Heart left ventricle (tissue), 13 donors: Measurements from ENCODE around the gene RPS19.

Experiments
- CTCF ChIP-seq, 12 donors: fragments of 200-600 bp; sonication (generic) in 4 of 12; IDR thresholded peaks; one replicate each; pipeline versions ENCODE4 v1.5.0 to v1.8.0; 2018 to 2022; ENCODE audit warnings: antibody characterized with exemption in 12 of 12, mild to moderate bottlenecking in 5 of 12
- POLR2A ChIP-seq, 2 donors: fragments of 450-650 bp; IDR thresholded peaks; one replicate each; pipeline ENCODE4 v1.6.1; 2017; ENCODE audit warnings: antibody characterized with exemption in 2 of 2, mild to moderate bottlenecking in 2 of 2, moderate library complexity in 2 of 2
- donor health status: ischemic (EF 13 %, LVEDD 7.1; RV severe dilation, severe dysfunction).
- donor health status: DM: no; HTN: yes; CAD: no.
- donor health status: DM: no; HTN: no; CAD: no.
- donor health status: ischemic (EF 25% LVEDD 6.9; RV normal size, moderate dysfunction).
- donor health status: ischemic (EF 25% LVEDD 5.7; RV mildly dilated, moderate dysfunction).
- donor health status: ischemic (EF 35%, LVEDD 5.7; RV mildly dilated, moderate dysfunction).
- donor health status: nonischemic (EF 11% LVEDD 7.7; RV severe dilation, severe dysfunction).
- donor health status: DM: yes; HTN: yes; CAD: no.
- donor health status: PGD.
- donor health status: ischemic (EF 29% LVEDD 5.4; RV normal size, mild dysfunction).
- donor health status: nonischemic (EF 23%, LVEDD 6.1; RV moderate dilation, normal function).

GRCh38 chr19:41862445-41862986 is 2.5 kb downstream of the RPS19 start:
- TF ChIP-seq CTCF (IDR thresholded peaks at IDR 0.05), result no peak
- no peak for TF ChIP-seq POLR2A (IDR thresholded peaks at IDR 0.05)
